ENCODE measurements around the gene LMBR1. TPM values are rescaled to one million over a fixed set of nuclear protein-coding genes. Genes with fewer than 3 reads are reported as not detected.

LMBR1 gene
- total and polyA plus RNA-seq, 4 experiments from 2014 or later = 35.3 to 97.4 (median 55.2) TPM

- intact Hi-C loops (cut with micrococcal nuclease) = no loop called here
- Mint-ChIP-seq H3K9me3 (peaks cover 0 to 3% (median 0%) of the 10 kb centered on the region in 8 donors), H3K27ac (no peak overlapping the region), H3K4me1 (peaks cover 17 to 19% (median 18%) of the 10 kb centered on the region in 4 donors), H3K4me3 (no peak overlapping the region), H3K27me3 (no peaks in the 10 kb centered on the region), H3K36me3 (peaks cover 15 to 24% of the 10 kb centered on the region in 2 donors)
- Histone ChIP-seq H3K27me3 (ENCODE audit: insufficient read depth, low read length) (no peaks in the 10 kb centered on the region), H3K9me3 (ENCODE audit: control insufficient read depth in 1 of 2, low read length in 2 of 2) (no peaks in the 10 kb centered on the region), H3K27ac (ENCODE audit: low read depth, low read length) (no peak overlapping the region), H3K36me3 (ENCODE audit: insufficient read depth, low read length) (no peaks in the 10 kb centered on the region), H3K4me1 (ENCODE audit: insufficient read depth, low read length) (peaks cover 3% of the 10 kb centered on the region), H3K4me3 (ENCODE audit: low read length in 2 of 2) (no peak overlapping the region)
- no peak for DNase-seq
- POLR2A ChIA-PET (ENCODE audit: partially characterized antibody) = no interaction called here
- CTCF ChIA-PET (ENCODE audit: partially characterized antibody) = no interaction called here
Observed at GRCh38 chr7:156773966-156774365, 119.0 kb downstream of the LMBR1 start.

- H3K4me1 ChIP-seq (ENCODE audit: insufficient read depth, low read length) = peaks cover 9% of the 10 kb centered on the region
- H3K27me3 Mint-ChIP-seq = no peaks in the 10 kb centered on the region
- intact Hi-C loops (cut with micrococcal nuclease) = no loop called here
- H3K36me3 Mint-ChIP-seq = peaks cover 14 to 22% of the 10 kb centered on the region in 2 donors
- peak overlapping the region in 1 of 7 donors; percentile 19 for H3K27ac Mint-ChIP-seq
- H3K4me3 Mint-ChIP-seq = no peak overlapping the region
- no peaks in the 10 kb centered on the region for H3K9me3 ChIP-seq (ENCODE audit: control insufficient read depth in 1 of 2, low read length in 2 of 2)
- H3K4me3 ChIP-seq (ENCODE audit: low read length in 2 of 2) = no peak overlapping the region
- no peaks in the 10 kb centered on the region for H3K27me3 ChIP-seq (ENCODE audit: insufficient read depth, low read length)
- no peaks in the 10 kb centered on the region for H3K36me3 ChIP-seq (ENCODE audit: insufficient read depth, low read length)
- DNase-seq = no peak
- ChIA-PET POLR2A (ENCODE audit: partially characterized antibody) (no interaction called here), CTCF (ENCODE audit: partially characterized antibody) (no interaction called here)
- peaks cover 0 to 3% (median 0%) of the 10 kb centered on the region in 8 donors for H3K9me3 Mint-ChIP-seq
- H3K4me1 Mint-ChIP-seq = peaks cover 15 to 16% (median 16%) of the 10 kb centered on the region in 4 donors
- H3K27ac ChIP-seq (ENCODE audit: low read depth, low read length) = no peak overlapping the region
Observed at GRCh38 chr7:156772725-156773124, 120.3 kb downstream of the LMBR1 start.

- Histone ChIP-seq H3K4me3 (ENCODE audit: low read length in 2 of 2) (no peak overlapping the region), H3K27me3 (ENCODE audit: insufficient read depth, low read length) (no peaks in the 10 kb centered on the region), H3K4me1 (ENCODE audit: insufficient read depth, low read length) (peaks cover 9% of the 10 kb centered on the region), H3K9me3 (ENCODE audit: control insufficient read depth in 1 of 2, low read length in 2 of 2) (no peaks in the 10 kb centered on the region), H3K27ac (ENCODE audit: low read depth, low read length) (no peak overlapping the region), H3K36me3 (ENCODE audit: insufficient read depth, low read length) (no peaks in the 10 kb centered on the region)
- peak overlapping the region in 2 of 7 donors; percentile 1 for H3K27ac Mint-ChIP-seq
- CTCF ChIA-PET (ENCODE audit: partially characterized antibody) = no interaction called here
- H3K9me3 Mint-ChIP-seq = peaks cover 0 to 3% (median 0%) of the 10 kb centered on the region in 8 donors
- no peak for DNase-seq
- peaks cover 5 to 10% (median 9%) of the 10 kb centered on the region in 4 donors for H3K4me1 Mint-ChIP-seq
- no peaks in the 10 kb centered on the region for H3K27me3 Mint-ChIP-seq
- H3K36me3 Mint-ChIP-seq = peaks cover 9 to 12% of the 10 kb centered on the region in 2 donors
- H3K4me3 Mint-ChIP-seq = no peak overlapping the region
- POLR2A ChIA-PET (ENCODE audit: partially characterized antibody) = no interaction called here
- intact Hi-C loops (cut with micrococcal nuclease) = no loop called here
Observed at GRCh38 chr7:156768698-156769472, 124.1 kb downstream of the LMBR1 start.

- POLR2A ChIA-PET (ENCODE audit: partially characterized antibody) = no interaction called here
- H3K27ac ChIP-seq (ENCODE audit: low read depth, low read length) = no peak overlapping the region
- intact Hi-C loops (cut with micrococcal nuclease) = no loop called here
- no peak overlapping the region for H3K4me3 ChIP-seq (ENCODE audit: low read length in 2 of 2)
- peaks cover 17 to 24% of the 10 kb centered on the region in 2 donors for H3K36me3 Mint-ChIP-seq
- H3K36me3 ChIP-seq (ENCODE audit: insufficient read depth, low read length) = no peaks in the 10 kb centered on the region
- H3K4me3 Mint-ChIP-seq = no peak overlapping the region
- CTCF ChIA-PET (ENCODE audit: partially characterized antibody) = no interaction called here
- peaks cover 9% of the 10 kb centered on the region for H3K4me1 ChIP-seq (ENCODE audit: insufficient read depth, low read length)
- H3K9me3 ChIP-seq (ENCODE audit: control insufficient read depth in 1 of 2, low read length in 2 of 2) = no peaks in the 10 kb centered on the region
- H3K27me3 Mint-ChIP-seq = no peaks in the 10 kb centered on the region
- no peaks in the 10 kb centered on the region for H3K9me3 Mint-ChIP-seq
- peaks cover 5 to 10% (median 6%) of the 10 kb centered on the region in 4 donors for H3K4me1 Mint-ChIP-seq
- H3K27ac Mint-ChIP-seq = no peak overlapping the region
- H3K27me3 ChIP-seq (ENCODE audit: insufficient read depth, low read length) = no peaks in the 10 kb centered on the region
- no peak for DNase-seq
Observed at GRCh38 chr7:156766666-156767065, 126.3 kb downstream of the LMBR1 start.

GRCh38 chr7:156765901-156766656 is 126.9 kb downstream of the LMBR1 start:
- H3K4me3 Mint-ChIP-seq = no peak overlapping the region
- no peak overlapping the region for H3K4me3 ChIP-seq (ENCODE audit: low read length in 2 of 2)
- POLR2A ChIA-PET (ENCODE audit: partially characterized antibody) = no interaction called here

GRCh38 chr7:156764766-156765165 is 128.2 kb downstream of the LMBR1 start:
- no peak for DNase-seq
- ChIA-PET POLR2A (ENCODE audit: partially characterized antibody) (no interaction called here), CTCF (ENCODE audit: partially characterized antibody) (no interaction called here)
- peak overlapping the region in 2 of 7 donors; percentile 30 to 32 for H3K27ac Mint-ChIP-seq
- intact Hi-C loops (cut with micrococcal nuclease) = no loop called here
- H3K4me3 ChIP-seq (ENCODE audit: low read length in 2 of 2) = no peak overlapping the region
- peaks cover 0 to 9% (median 5%) of the 10 kb centered on the region in 4 donors for H3K4me1 Mint-ChIP-seq
- peaks cover 0 to 6% (median 4%) of the 10 kb centered on the region in 8 donors for H3K9me3 Mint-ChIP-seq
- H3K27me3 Mint-ChIP-seq = no peaks in the 10 kb centered on the region
- H3K27ac ChIP-seq (ENCODE audit: low read depth, low read length) = no peak overlapping the region
- H3K9me3 ChIP-seq (ENCODE audit: control insufficient read depth in 1 of 2, low read length in 2 of 2) = no peaks in the 10 kb centered on the region
- H3K4me3 Mint-ChIP-seq = no peak overlapping the region
- peaks cover 9% of the 10 kb centered on the region for H3K4me1 ChIP-seq (ENCODE audit: insufficient read depth, low read length)
- H3K36me3 Mint-ChIP-seq = peaks cover 30 to 37% of the 10 kb centered on the region in 2 donors
- peaks cover 4% of the 10 kb centered on the region for H3K36me3 ChIP-seq (ENCODE audit: insufficient read depth, low read length)
- H3K27me3 ChIP-seq (ENCODE audit: insufficient read depth, low read length) = no peaks in the 10 kb centered on the region

More at GRCh38 chr7:156765901-156766656, 126.9 kb downstream of the LMBR1 start:
- Histone ChIP-seq H3K9me3 (ENCODE audit: control insufficient read depth in 1 of 2, low read length in 2 of 2) (no peaks in the 10 kb centered on the region), H3K36me3 (ENCODE audit: insufficient read depth, low read length) (peaks cover under 1% of the 10 kb centered on the region), H3K27ac (ENCODE audit: low read depth, low read length) (no peak overlapping the region), H3K4me1 (ENCODE audit: insufficient read depth, low read length) (peaks cover 9% of the 10 kb centered on the region), H3K27me3 (ENCODE audit: insufficient read depth, low read length) (no peaks in the 10 kb centered on the region)
- DNase-seq = peak in 1 of 5 donors; percentile 2
- peaks cover 20 to 24% of the 10 kb centered on the region in 2 donors for H3K36me3 Mint-ChIP-seq
- peak overlapping the region in 1 of 7 donors; percentile 7 for H3K27ac Mint-ChIP-seq
- peaks cover 0 to 10% (median 4%) of the 10 kb centered on the region in 4 donors for H3K4me1 Mint-ChIP-seq
- CTCF ChIA-PET (ENCODE audit: partially characterized antibody) = no interaction called here
- no peaks in the 10 kb centered on the region for H3K27me3 Mint-ChIP-seq
- no peaks in the 10 kb centered on the region for H3K9me3 Mint-ChIP-seq
- intact Hi-C loops (cut with micrococcal nuclease) = no loop called here

- intact Hi-C loops (cut with micrococcal nuclease) = no loop called here
- Histone ChIP-seq H3K27me3 (ENCODE audit: insufficient read depth, low read length) (no peaks in the 10 kb centered on the region), H3K4me1 (ENCODE audit: insufficient read depth, low read length) (peaks cover 7% of the 10 kb centered on the region), H3K9me3 (ENCODE audit: control insufficient read depth in 1 of 2, low read length in 2 of 2) (no peaks in the 10 kb centered on the region), H3K27ac (ENCODE audit: low read depth, low read length) (no peak overlapping the region), H3K36me3 (ENCODE audit: insufficient read depth, low read length) (peaks cover 4% of the 10 kb centered on the region), H3K4me3 (ENCODE audit: low read length in 2 of 2) (no peak overlapping the region)
- peaks cover 0 to 2% (median under 1%) of the 10 kb centered on the region in 4 donors for H3K4me1 Mint-ChIP-seq
- CTCF ChIA-PET (ENCODE audit: partially characterized antibody) = no interaction called here
- H3K9me3 Mint-ChIP-seq = peaks cover 0 to 9% (median 8%) of the 10 kb centered on the region in 8 donors
- POLR2A ChIA-PET (ENCODE audit: partially characterized antibody) = no interaction called here
- H3K36me3 Mint-ChIP-seq = peaks cover 35 to 43% of the 10 kb centered on the region in 2 donors
- no peaks in the 10 kb centered on the region for H3K27me3 Mint-ChIP-seq
- no peak for DNase-seq
- no peak overlapping the region for H3K4me3 Mint-ChIP-seq
- H3K27ac Mint-ChIP-seq = no peak overlapping the region
Observed at GRCh38 chr7:156764016-156764669, 128.8 kb downstream of the LMBR1 start.

All from CD4-positive, alpha-beta memory T cell (primary cell).